Body of pancreas (tissue), 4 donors: Measurements from ENCODE around the gene S1PR1. TPM values are rescaled to one million over a fixed set of nuclear protein-coding genes. Genes with fewer than 3 reads are reported as not detected.

Experiments used
- ATAC-seq: fragments of 150-250 bp; one replicate; pipeline ENCODE4 v1.9.1; 2016
- DNase-seq, 4 donors: peaks; one replicate each; pipeline ENCODE4 v3.0.0-alpha.2; 2019
- H3K27ac ChIP-seq, 4 donors: fragments of 200-600 bp; sonication (generic); 1 replicate in 3 of 4; 2 replicates in 1 of 4; pipeline versions ENCODE4 v1.5.1 to v1.6.1; 2016 to 2019; ENCODE audit warnings: mild to moderate bottlenecking in 1 of 4, mixed read lengths in 1 of 4, moderate library complexity in 1 of 4
- H3K27me3 ChIP-seq, 2 donors: fragments of 200-600 bp; sonication (generic); one replicate each; pipeline ENCODE4 v1.6.0; 2016; ENCODE audit warnings: mild to moderate bottlenecking in 1 of 2
- H3K36me3 ChIP-seq, 2 donors: fragments of 200-600 bp; sonication (generic); replicated peaks in 1 of 2; 2 replicates each; pipeline ENCODE4 v1.5.1; 2016; ENCODE audit warnings: low read depth in 2 of 2; ENCODE audit not compliant: insufficient read depth in 1 of 2
- H3K4me1 ChIP-seq: fragments of 200-600 bp; sonication (generic); one replicate; pipeline ENCODE4 v1.6.0; 2016
- H3K4me3 ChIP-seq, 2 donors: fragments of 200-600 bp; sonication (generic); 1 replicate in 1 of 2; 2 replicates in 1 of 2; pipeline ENCODE4 v1.5.1; 2016 to 2019
- H3K9me3 ChIP-seq, 3 donors: fragments of 200-600 bp; sonication (generic); 1 replicate in 2 of 3; 2 replicates in 1 of 3; pipeline ENCODE4 v1.5.1; 2016
- POLR2A ChIP-seq, 3 donors: fragments of 450-650 bp; IDR thresholded peaks; one replicate each; pipeline ENCODE4 v1.6.1; 2016; ENCODE audit warnings: antibody characterized with exemption in 3 of 3, mild to moderate bottlenecking in 2 of 3
- WGBS, 2 donors: methylation state at CpG; one replicate each; pipeline ENCODE4 v1.1.5; 2017; 5-methylcytosine and 5-hydroxymethylcytosine counted together
- intact Hi-C: fragments of 100-400 bp; cut with DNase I; formaldehyde crosslinking; loops from one replicate; pipeline ENCODE4 v1.15.1; 2023
- total RNA-seq, 2 donors: library from RNA; depleted of rRNA; stranded (reverse); fragments of >200 nt; gene quantifications; one replicate each; pipeline ENCODE4 v1.1.0, GENCODE V29; 2016
- TF ChIP-seq, protein P1 (sequence below), 7 experiments: fragments of 450-650 bp in 4 of 7; fragments of 200-600 bp in 3 of 7; sonication (generic) in 3 of 7; IDR thresholded peaks; one replicate each; pipeline ENCODE4 v1.5.1; 2016 to 2019; ENCODE audit warnings: antibody characterized with exemption in 7 of 7

The S1PR1 gene
- total RNA-seq, 2 donors from 2014 or later, result 10.1 to 11.5 TPM

DNA sequence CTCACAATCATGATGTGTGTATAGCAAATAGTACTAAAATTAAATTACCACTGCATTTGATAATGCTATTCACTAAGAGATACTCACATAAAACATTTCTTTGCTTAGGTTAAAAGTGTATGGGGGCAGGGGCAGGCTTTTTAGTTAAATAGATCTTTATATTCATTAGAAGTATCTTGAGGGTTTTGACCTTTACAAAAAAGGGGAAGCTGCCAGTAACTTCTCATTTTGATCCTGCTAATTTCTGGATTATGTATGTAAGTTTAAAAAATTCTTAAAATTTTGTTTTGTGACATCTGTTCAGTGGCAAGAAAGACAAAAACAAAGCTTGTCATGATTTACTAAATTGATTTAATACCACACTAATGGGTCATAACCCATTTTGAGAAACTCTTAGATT, 45.8 kb upstream of the S1PR1 start:
- Histone ChIP-seq H3K36me3 (no peaks in the 10 kb centered on the region), H3K27ac (no peak overlapping the region), H3K4me1 (no peaks in the 10 kb centered on the region), H3K27me3 (no peaks in the 10 kb centered on the region), H3K4me3 (no peak overlapping the region), H3K9me3 (no peaks in the 10 kb centered on the region)
- ATAC-seq (no peak), DNase-seq (no peak)
- no peak for TF ChIP-seq POLR2A (IDR thresholded peaks at IDR 0.05)
- TF ChIP-seq, protein P1, sequence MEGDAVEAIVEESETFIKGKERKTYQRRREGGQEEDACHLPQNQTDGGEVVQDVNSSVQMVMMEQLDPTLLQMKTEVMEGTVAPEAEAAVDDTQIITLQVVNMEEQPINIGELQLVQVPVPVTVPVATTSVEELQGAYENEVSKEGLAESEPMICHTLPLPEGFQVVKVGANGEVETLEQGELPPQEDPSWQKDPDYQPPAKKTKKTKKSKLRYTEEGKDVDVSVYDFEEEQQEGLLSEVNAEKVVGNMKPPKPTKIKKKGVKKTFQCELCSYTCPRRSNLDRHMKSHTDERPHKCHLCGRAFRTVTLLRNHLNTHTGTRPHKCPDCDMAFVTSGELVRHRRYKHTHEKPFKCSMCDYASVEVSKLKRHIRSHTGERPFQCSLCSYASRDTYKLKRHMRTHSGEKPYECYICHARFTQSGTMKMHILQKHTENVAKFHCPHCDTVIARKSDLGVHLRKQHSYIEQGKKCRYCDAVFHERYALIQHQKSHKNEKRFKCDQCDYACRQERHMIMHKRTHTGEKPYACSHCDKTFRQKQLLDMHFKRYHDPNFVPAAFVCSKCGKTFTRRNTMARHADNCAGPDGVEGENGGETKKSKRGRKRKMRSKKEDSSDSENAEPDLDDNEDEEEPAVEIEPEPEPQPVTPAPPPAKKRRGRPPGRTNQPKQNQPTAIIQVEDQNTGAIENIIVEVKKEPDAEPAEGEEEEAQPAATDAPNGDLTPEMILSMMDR (IDR thresholded peaks at IDR 0.05), result no peak
- intact Hi-C loops, result no loop called here

DNA sequence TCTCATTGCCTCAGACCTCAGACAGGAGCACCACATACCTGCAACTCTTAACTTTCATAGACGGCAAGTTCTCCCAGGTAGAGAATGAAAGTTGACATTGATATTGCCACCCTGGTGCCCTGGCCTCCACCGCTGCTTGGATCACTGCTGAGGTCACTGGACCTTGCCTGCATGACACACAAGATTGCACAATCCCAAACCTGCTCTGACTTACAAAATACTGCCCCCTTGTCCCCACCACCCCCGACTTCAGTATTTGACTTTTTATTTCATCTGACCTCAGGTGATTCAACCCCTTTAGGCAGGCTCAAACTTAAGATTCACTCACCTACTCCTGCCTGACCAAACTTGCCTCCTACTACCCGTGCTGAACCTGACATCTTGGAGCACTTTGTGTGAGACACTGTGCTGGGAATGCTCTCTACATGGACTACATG, 43.1 kb upstream of the S1PR1 start:
- ATAC-seq, result no peak
- WGBS, 2 donors, result 52 to 64% methylated on average over 4 of the region's 4 CpGs

DNA sequence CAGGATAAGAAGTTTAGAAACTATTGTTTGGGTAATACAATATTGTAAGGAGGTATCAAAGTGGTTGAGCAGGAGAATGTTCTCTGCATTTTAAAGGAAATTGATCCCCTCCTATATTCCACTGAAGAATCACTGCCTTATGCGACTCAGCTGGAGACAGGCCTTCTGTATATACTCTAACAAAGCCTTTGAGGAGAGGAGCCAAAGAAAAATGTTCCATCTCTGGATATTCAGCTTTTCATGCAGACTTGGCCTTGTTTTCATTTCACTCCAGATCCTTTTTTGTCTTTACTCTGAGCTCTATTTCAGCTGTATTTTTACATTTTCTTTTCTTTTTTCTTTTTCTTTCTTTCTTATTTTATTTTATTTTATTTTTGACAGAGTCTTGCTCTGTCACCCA, 42.1 kb upstream of the S1PR1 start:
- Histone ChIP-seq H3K36me3 (no peaks in the 10 kb centered on the region), H3K4me3 (no peak overlapping the region), H3K9me3 (no peaks in the 10 kb centered on the region), H3K4me1 (no peaks in the 10 kb centered on the region), H3K27me3 (no peaks in the 10 kb centered on the region), H3K27ac (no peak overlapping the region)
- ATAC-seq, result no peak
- TF ChIP-seq, protein P1 (IDR thresholded peaks at IDR 0.05), result no peak
- TF ChIP-seq POLR2A (IDR thresholded peaks at IDR 0.05), result no peak
- WGBS, 2 donors, result 80 to 83% methylated on average over 1 of the region's 1 CpG
- no peak for DNase-seq
- intact Hi-C loops, result no loop called here

More for the DNA sequence above, 43.1 kb upstream of the S1PR1 start:
- no peaks in the 10 kb centered on the region for H3K27me3 ChIP-seq
- no peaks in the 10 kb centered on the region for H3K9me3 ChIP-seq
- no peaks in the 10 kb centered on the region for H3K4me1 ChIP-seq
- H3K4me3 ChIP-seq, result no peak overlapping the region
- H3K27ac ChIP-seq, result no peak overlapping the region
- intact Hi-C loops, result no loop called here
- no peak for DNase-seq
- no peaks in the 10 kb centered on the region for H3K36me3 ChIP-seq
- TF ChIP-seq, protein P1 (IDR thresholded peaks at IDR 0.05), result no peak

DNA sequence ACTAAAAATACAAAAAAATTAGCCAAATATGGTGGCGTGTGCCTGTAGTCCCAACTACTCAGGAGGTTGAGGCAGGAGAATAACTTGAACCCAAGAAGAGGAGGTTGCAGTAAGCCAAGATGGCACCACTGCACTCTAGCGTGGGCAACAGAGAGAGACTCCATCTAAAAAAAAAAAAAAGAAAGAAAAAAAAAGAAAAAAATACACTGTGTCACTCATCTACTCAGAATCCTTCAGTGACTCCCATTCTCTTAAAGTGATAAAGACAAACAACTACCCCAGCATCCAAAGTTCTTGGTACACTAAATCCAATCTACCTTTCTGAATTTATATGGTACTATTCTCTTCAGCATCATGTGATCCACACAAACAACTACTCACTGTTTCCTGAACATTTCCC, 40.2 kb upstream of the S1PR1 start:
- TF ChIP-seq, protein P1 (IDR thresholded peaks at IDR 0.05), result no peak
- TF ChIP-seq POLR2A (IDR thresholded peaks at IDR 0.05), result no peak
- Histone ChIP-seq H3K9me3 (no peaks in the 10 kb centered on the region), H3K4me3 (no peak overlapping the region), H3K27me3 (no peaks in the 10 kb centered on the region), H3K27ac (no peak overlapping the region), H3K36me3 (no peaks in the 10 kb centered on the region), H3K4me1 (no peaks in the 10 kb centered on the region)
- intact Hi-C loops, result no loop called here
- ATAC-seq (no peak), DNase-seq (no peak)
- 74 to 81% methylated on average over 2 of the region's 2 CpGs for WGBS, 2 donors

DNA sequence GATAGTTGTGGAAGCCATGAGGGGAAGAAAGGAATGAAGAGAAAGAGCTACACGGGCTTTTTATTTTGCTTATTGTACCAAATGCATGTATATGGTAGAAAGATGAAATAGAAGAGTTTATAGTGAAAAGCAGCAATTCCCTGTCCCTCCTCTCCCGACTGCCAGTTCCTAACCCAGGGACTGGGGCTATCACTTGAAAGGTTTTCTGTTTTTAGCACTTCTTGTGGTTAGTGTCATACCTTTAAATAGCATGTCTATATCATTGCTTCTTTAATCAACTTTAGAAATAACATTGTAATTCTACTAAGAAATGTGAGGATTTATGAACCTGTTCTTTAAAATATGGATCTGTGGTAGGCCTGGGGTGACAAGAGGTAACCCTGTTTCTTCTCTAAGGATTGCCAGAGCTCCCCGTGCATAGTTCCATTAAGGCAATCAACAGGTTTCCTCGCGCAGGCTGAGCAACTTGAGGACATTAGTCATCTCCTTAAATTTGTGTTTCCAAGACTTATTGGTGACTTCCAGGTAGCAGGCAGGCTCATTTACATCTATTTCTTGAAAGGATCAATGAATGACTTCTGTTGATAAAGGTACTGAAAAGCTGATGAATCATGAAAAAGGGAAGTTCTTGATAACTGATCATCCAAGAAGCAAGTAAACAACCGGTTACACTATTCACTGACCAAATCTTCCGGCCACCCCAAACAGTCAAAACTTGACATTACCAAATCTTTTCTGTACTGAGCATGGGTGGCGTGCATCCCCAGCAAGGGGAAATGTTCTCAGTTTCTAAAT, 37.8 kb upstream of the S1PR1 start:
- Histone ChIP-seq H3K36me3 (no peaks in the 10 kb centered on the region), H3K4me3 (no peak overlapping the region), H3K27ac (no peak overlapping the region), H3K4me1 (no peaks in the 10 kb centered on the region), H3K27me3 (no peaks in the 10 kb centered on the region), H3K9me3 (no peaks in the 10 kb centered on the region)
- ATAC-seq (no peak), DNase-seq (no peak)
- TF ChIP-seq, protein P1 (IDR thresholded peaks at IDR 0.05), result no peak
- TF ChIP-seq POLR2A (IDR thresholded peaks at IDR 0.05), result no peak
- intact Hi-C loops, result no loop called here
- 75 to 79% methylated on average over 8 of the region's 8 CpGs for WGBS, 2 donors
